HG02973 (cell line): ENCODE data around the gene STAP2.
"Not testable (repeated sequence)": the region's sequence is repeated elsewhere in the genome, so short reads cannot be mapped to it uniquely, and the experiment has no call there.

Experiments
- ATAC-seq: cut with Tn5 transposase; IDR thresholded peaks from one replicate; pipeline ENCODE4 v1.9.1; 2021; ENCODE audit warnings: moderate library complexity; ENCODE audit not compliant: unreplicated experiment

The STAP2 gene

GRCh38 chr19:4302243-4302640, 36.4 kb downstream of the STAP2 start, which contains the start of gene TMIGD2:
TSS of gene TMIGD2 (minus strand) at chr19:4302389. CDS start at chr19:4302385, 4 bp downstream.
- no peak for ATAC-seq

- ATAC-seq, result no peak
Measured at GRCh38 chr19:4301590-4302242, 36.9 kb downstream of the STAP2 start.

- no peak for ATAC-seq
Measured at GRCh38 chr19:4300589-4300988, 38.0 kb downstream of the STAP2 start.

- no peak for ATAC-seq
Measured at GRCh38 chr19:4298810-4299550, 39.6 kb downstream of the STAP2 start.

GRCh38 chr19:4297901-4298809, 40.5 kb downstream of the STAP2 start:
- ATAC-seq, result no peak

- ATAC-seq, result no peak
Measured at GRCh38 chr19:4295972-4296771, 42.5 kb downstream of the STAP2 start.

GRCh38 chr19:4294389-4294788, 44.2 kb downstream of the STAP2 start:
- no peak for ATAC-seq

GRCh38 chr19:4292515-4292914, 46.1 kb downstream of the STAP2 start:
- no peak for ATAC-seq

- ATAC-seq, result no peak
Measured at GRCh38 chr19:4291184-4291732, 47.4 kb downstream of the STAP2 start.

- no peak for ATAC-seq
Measured at GRCh38 chr19:4288091-4288777, 50.4 kb downstream of the STAP2 start.

GRCh38 chr19:4286141-4286540, 52.5 kb downstream of the STAP2 start:
- ATAC-seq, result not testable (repeated sequence)

GRCh38 chr19:4284974-4285373, 53.7 kb downstream of the STAP2 start:
- ATAC-seq, result no peak

- ATAC-seq, result no peak
Measured at GRCh38 chr19:4284176-4284958, 54.3 kb downstream of the STAP2 start.

- ATAC-seq, result no peak
Measured at GRCh38 chr19:4279530-4280422, 58.9 kb downstream of the STAP2 start.

- no peak for ATAC-seq
Measured at GRCh38 chr19:4279267-4279529, 59.4 kb downstream of the STAP2 start.

GRCh38 chr19:4278419-4279266, 60.0 kb downstream of the STAP2 start, which contains the start of gene SHD:
TSS of gene SHD (plus strand) at chr19:4279266. CDS start at chr19:4280064, 798 bp downstream.
- ATAC-seq, result no peak

- ATAC-seq, result no peak
Measured at GRCh38 chr19:4278010-4278409, 60.6 kb downstream of the STAP2 start.
